Cardiac muscle cell (in vitro differentiated cells and primary cell): ENCODE measurements around the gene COL5A1. TPM values are rescaled to one million over a fixed set of nuclear protein-coding genes. Genes with fewer than 3 reads are reported as not detected.

ENCODE experiments used
- DNase-seq, 2 donors: peaks; one replicate each; pipeline versions ENCODE4 v3.0.0 to v3.0.0-alpha.2; 2010 to 2017; ENCODE audit warnings: low read depth in 1 of 2, low spot score in 1 of 2
- H3K27ac ChIP-seq: fragments of 200-600 bp; sonication (generic); 2 replicates; pipeline ENCODE4 v1.5.1; 2016
- H3K27me3 ChIP-seq: fragments of 200-600 bp; sonication (generic); 2 replicates; pipeline ENCODE4 v1.6.0; 2016; ENCODE audit warnings: control low read depth
- H3K36me3 ChIP-seq: fragments of 200-600 bp; sonication (generic); 2 replicates; pipeline ENCODE4 v1.5.1; 2016; ENCODE audit warnings: control low read depth
- H3K4me1 ChIP-seq: fragments of 200-600 bp; sonication (generic); 2 replicates; pipeline ENCODE4 v1.8.1; 2017; ENCODE audit warnings: low read depth, mild to moderate bottlenecking, mixed run types
- H3K4me3 ChIP-seq: fragments of 200-600 bp; sonication (generic); 2 replicates; pipeline ENCODE4 v1.5.1; 2016; ENCODE audit warnings: mild to moderate bottlenecking
- H3K9me3 ChIP-seq: fragments of 200-600 bp; sonication (generic); 2 replicates; pipeline ENCODE4 v1.5.1; 2017; ENCODE audit warnings: low read depth, mild to moderate bottlenecking, control low read depth
- CTCF ChIP-seq: IDR thresholded peaks from 2 replicates; pipeline ENCODE4 v1.5.1; 2012; ENCODE audit warnings: low read depth, mild to moderate bottlenecking, low read length
- polyA plus RNA-seq: library from polyadenylated mRNA; unstranded; fragments of >200 nt; fragmentation: Nextera tagmentation; extraction: Ambion mirVana; gene quantifications from 2 replicates; pipeline ENCODE4 v1.2.1, GENCODE V29; 2016
- total RNA-seq: library from RNA; depleted of rRNA; stranded (reverse); fragments of >200 nt; gene quantifications from 2 replicates; pipeline ENCODE4 v1.2.3, GENCODE V29; 2016

Gene COL5A1
- total and polyA plus RNA-seq, 2 experiments from 2014 or later, result 34.5 to 129 TPM

- Histone ChIP-seq H3K27ac (no peak overlapping the region), H3K27me3 (no peaks in the 10 kb centered on the region), H3K4me1 (no peaks in the 10 kb centered on the region), H3K36me3 (no peaks in the 10 kb centered on the region), H3K4me3 (no peak overlapping the region), H3K9me3 (no peaks in the 10 kb centered on the region)
- DNase-seq, result no peak
- TF ChIP-seq CTCF, result no peak
Measured at GRCh38 chr9:134847752-134848432, 206.3 kb downstream of the COL5A1 start.

GRCh38 chr9:134848504-134848903 lies 206.9 kb downstream of the COL5A1 start:
- no peaks in the 10 kb centered on the region for H3K4me1 ChIP-seq
- no peak for DNase-seq
- no peak for TF ChIP-seq CTCF

GRCh38 chr9:134850611-134851010 lies 209.0 kb downstream of the COL5A1 start:
- Histone ChIP-seq H3K9me3 (no peaks in the 10 kb centered on the region), H3K4me1 (no peaks in the 10 kb centered on the region), H3K36me3 (no peaks in the 10 kb centered on the region), H3K4me3 (no peak overlapping the region), H3K27me3 (no peaks in the 10 kb centered on the region), H3K27ac (no peak overlapping the region)
- TF ChIP-seq CTCF, result no peak
- no peak for DNase-seq

More at GRCh38 chr9:134848504-134848903, 206.9 kb downstream of the COL5A1 start:
- no peak overlapping the region for H3K4me3 ChIP-seq
- no peaks in the 10 kb centered on the region for H3K9me3 ChIP-seq
- H3K36me3 ChIP-seq, result no peaks in the 10 kb centered on the region
- H3K27me3 ChIP-seq, result no peaks in the 10 kb centered on the region
- no peak overlapping the region for H3K27ac ChIP-seq

GRCh38 chr9:134851020-134851419 lies 209.4 kb downstream of the COL5A1 start:
- no peaks in the 10 kb centered on the region for H3K4me1 ChIP-seq
- H3K27me3 ChIP-seq, result no peaks in the 10 kb centered on the region
- no peak for DNase-seq
- H3K36me3 ChIP-seq, result no peaks in the 10 kb centered on the region
- no peak overlapping the region for H3K4me3 ChIP-seq
- no peak for TF ChIP-seq CTCF
- H3K27ac ChIP-seq, result no peak overlapping the region
- no peaks in the 10 kb centered on the region for H3K9me3 ChIP-seq

DNA sequence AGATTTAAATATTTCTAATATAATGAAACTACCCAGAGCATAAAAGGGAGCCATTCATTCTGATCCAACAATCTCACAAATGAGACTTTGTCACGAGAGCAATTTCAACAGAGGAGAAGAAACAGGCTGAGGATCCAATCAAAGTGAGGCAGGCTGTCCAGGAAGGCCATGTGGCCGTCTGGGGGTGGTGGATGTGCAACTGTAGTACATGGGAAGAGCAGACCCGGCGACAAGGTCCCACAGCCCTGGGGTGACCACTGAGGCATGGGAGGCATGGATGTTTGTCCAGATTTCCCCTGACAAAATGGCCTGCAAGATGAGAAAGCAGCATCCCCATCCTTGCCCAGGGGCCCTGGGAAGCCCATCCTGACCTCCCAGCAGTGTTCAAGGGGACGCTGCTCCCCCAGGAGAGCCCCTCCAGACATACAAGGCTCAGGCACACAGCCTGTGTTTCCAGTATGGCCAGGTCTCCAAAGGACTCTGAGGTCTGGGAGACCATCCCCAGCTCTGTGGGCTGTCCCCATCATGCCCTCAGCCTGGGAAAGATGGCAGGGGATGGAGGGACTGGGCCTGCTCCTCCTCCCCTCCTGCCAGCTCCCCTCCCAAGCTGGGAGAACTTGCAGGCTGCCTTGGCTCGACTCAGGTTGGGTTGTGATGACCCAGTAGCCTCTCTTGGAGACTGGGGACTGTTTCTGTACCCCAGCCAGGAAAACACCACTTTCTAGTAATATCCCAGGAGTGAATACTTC lies 211.5 kb downstream of the COL5A1 start:
- Histone ChIP-seq H3K9me3 (no peaks in the 10 kb centered on the region), H3K4me3 (no peak overlapping the region), H3K36me3 (no peaks in the 10 kb centered on the region), H3K27me3 (no peaks in the 10 kb centered on the region), H3K27ac (no peak overlapping the region), H3K4me1 (no peaks in the 10 kb centered on the region)
- DNase-seq, result no peak
- no peak for TF ChIP-seq CTCF
